ENCODE data around the gene FAM3B.

DNA sequence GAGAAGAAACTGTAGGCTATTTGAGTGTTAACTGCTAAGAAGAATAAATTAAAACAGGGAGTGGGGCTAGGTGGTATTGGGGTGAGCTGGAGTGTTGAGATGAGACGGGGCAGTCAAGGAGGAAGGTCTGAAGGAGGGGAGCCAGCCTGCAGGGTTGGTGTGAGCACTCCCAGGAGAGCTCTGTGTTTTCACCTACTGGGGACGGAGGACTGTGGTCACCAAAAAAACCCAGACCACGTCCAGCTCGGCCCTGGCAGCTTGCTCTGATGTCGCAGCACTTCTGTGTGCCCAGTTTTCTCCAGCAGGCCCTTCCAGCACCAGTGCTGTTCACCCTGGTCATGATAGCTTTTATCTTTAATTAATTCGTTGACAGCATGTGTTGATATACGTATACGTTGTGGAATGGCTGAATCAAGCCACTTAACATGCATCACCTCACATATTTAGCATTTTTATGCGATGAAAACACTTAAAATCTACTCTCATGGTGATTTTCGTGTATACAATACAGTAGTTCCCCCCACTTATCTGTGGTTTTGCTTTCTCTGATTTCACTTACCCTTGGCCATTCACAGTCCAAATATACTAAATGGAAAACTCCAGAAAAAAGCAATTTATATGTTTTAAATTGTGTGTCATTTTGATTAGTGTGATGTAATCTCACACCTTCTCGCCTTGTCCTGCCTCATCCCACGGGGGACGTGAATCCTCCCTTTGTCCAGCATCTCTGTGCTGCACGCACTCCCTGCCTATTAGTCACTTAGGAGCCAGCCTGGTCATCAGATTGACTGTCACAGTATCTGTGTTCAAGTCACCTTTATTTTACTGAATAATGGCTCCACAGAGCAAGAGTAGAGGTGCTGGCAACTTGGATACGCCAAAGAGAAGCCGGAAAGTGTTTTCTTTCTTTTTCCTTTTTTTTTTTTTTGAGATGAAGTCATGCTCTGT lies 12.3 kb downstream of the FAM3B start:
- TF ChIP-seq ETV6 (IDR thresholded peaks at IDR 0.05; ENCODE audit: borderline replicate concordance in 1 of 2, low read depth in 2 of 2, low read length in 1 of 2) (no peak), ETV6 (CRISPR knock-in tag; IDR thresholded peaks at IDR 0.05; ENCODE audit: borderline replicate concordance) (no peak), ZC3H8 (IDR thresholded peaks at IDR 0.05) (no peak)
